Keratinocyte (primary cell): Measurements from ENCODE around the gene SON. TPM values are rescaled to one million over a fixed set of nuclear protein-coding genes. Genes with fewer than 3 reads are reported as not detected.

ENCODE experiments used
- DNase-seq: peaks from one replicate; pipeline ENCODE4 v3.0.0-alpha.2; 2011; ENCODE audit warnings: low read depth, missing footprints, low spot score
- FAIRE-seq: peaks from 2 replicates; lab custom pipeline; 2011; peaks lifted over from hg19 to GRCh38; lab: Jason Lieb, UNC
- H2AFZ ChIP-seq: 2 replicates; pipeline ENCODE4 v1.6.0; 2012; ENCODE audit warnings: low read length, control low read depth, inconsistent platforms; ENCODE audit not compliant: control insufficient read depth
- H3K27ac ChIP-seq: 2 replicates; pipeline ENCODE4 v1.5.1; 2011; ENCODE audit warnings: low read length; ENCODE audit not compliant: control insufficient read depth, insufficient read depth
- H3K27me3 ChIP-seq: 3 replicates; pipeline ENCODE4 v1.6.0; 2011; ENCODE audit warnings: low read length; ENCODE audit not compliant: control insufficient read depth, insufficient read depth; ENCODE audit errors: extremely low read depth
- H3K36me3 ChIP-seq, 2 experiments: 2 replicates in 1 of 2; 3 replicates in 1 of 2; pipeline ENCODE4 v1.5.1; 2011; ENCODE audit warnings: low read length in 2 of 2, mild to moderate bottlenecking in 1 of 2; ENCODE audit not compliant: control insufficient read depth in 2 of 2, insufficient read depth in 2 of 2; ENCODE audit errors: extremely low read depth in 1 of 2
- H3K4me1 ChIP-seq: 3 replicates; pipeline ENCODE4 v1.5.1; 2011; ENCODE audit warnings: low read length; ENCODE audit not compliant: control insufficient read depth, insufficient read depth; ENCODE audit errors: extremely low read depth
- H3K4me2 ChIP-seq: 3 replicates; pipeline ENCODE4 v1.6.0; 2011; ENCODE audit warnings: low read depth, low read length; ENCODE audit not compliant: control insufficient read depth, insufficient read depth; ENCODE audit errors: extremely low read depth
- H3K4me3 ChIP-seq, 3 experiments: fragments of 200-600 bp in 1 of 3; sonication (generic) in 1 of 3; 2 replicates in 2 of 3; 3 replicates in 1 of 3; pipeline ENCODE4 v1.5.1; 2011 to 2016; ENCODE audit warnings: low read length in 3 of 3, mild to moderate bottlenecking in 3 of 3, control low read depth in 2 of 3, inconsistent platforms in 1 of 3, low read depth in 1 of 3, mixed read lengths in 1 of 3, mixed run types in 1 of 3, moderate library complexity in 1 of 3; ENCODE audit not compliant: control insufficient read depth in 2 of 3, insufficient read depth in 2 of 3; ENCODE audit errors: extremely low read depth in 1 of 3
- H3K79me2 ChIP-seq: 2 replicates; pipeline ENCODE4 v1.6.0; 2012; ENCODE audit warnings: low read length; ENCODE audit not compliant: control insufficient read depth, insufficient read depth
- H3K9ac ChIP-seq: 3 replicates; pipeline ENCODE4 v1.6.0; 2011; ENCODE audit warnings: low read length; ENCODE audit not compliant: control insufficient read depth, insufficient read depth; ENCODE audit errors: extremely low read depth
- H3K9me1 ChIP-seq: 3 replicates; pipeline ENCODE4 v1.6.0; 2011; ENCODE audit warnings: low read length; ENCODE audit not compliant: control insufficient read depth, insufficient read depth; ENCODE audit errors: extremely low read depth
- H3K9me3 ChIP-seq: 2 replicates; pipeline ENCODE4 v1.5.1; 2012; ENCODE audit warnings: low read depth, low read length; ENCODE audit not compliant: control insufficient read depth
- H4K20me1 ChIP-seq: 3 replicates; pipeline ENCODE4 v1.6.0; 2011; ENCODE audit warnings: low read length; ENCODE audit not compliant: control insufficient read depth, insufficient read depth; ENCODE audit errors: extremely low read depth
- CTCF ChIP-seq, 3 experiments: IDR thresholded peaks in 1 of 3; conservative IDR thresholded peaks in 1 of 3; optimal IDR thresholded peaks in 1 of 3; 2 replicates in 2 of 3; 3 replicates in 1 of 3; pipeline versions ENCODE3 to v1.5.1; 2011; ENCODE audit warnings: low read length in 3 of 3, mild to moderate bottlenecking in 3 of 3, moderate library complexity in 2 of 3, control low read depth in 1 of 3, inconsistent platforms in 1 of 3; ENCODE audit not compliant: insufficient read depth in 2 of 3; ENCODE audit errors: extremely low read depth in 1 of 3
- EZH2 ChIP-seq: IDR thresholded peaks from one replicate; pipeline ENCODE4 v1.6.1; 2012; ENCODE audit warnings: inconsistent platforms, mild to moderate bottlenecking, low read length, moderate library complexity
- dilution Hi-C: fragments of 300-500 bp; cut with MboI; formaldehyde crosslinking; loops from one replicate; pipeline ENCODE4 v1.7.0; 2020; ENCODE audit warnings: low sequenced_read_pairs; ENCODE audit not compliant: extremely low pct_ligation_motif_present
- polyA plus RNA-seq, 5 experiments: library from polyadenylated mRNA; depleted of rRNA in 3 of 5; stranded (reverse) in 3 of 5; stranded (forward) in 1 of 5; unstranded in 1 of 5; fragments of >200 nt; gene quantifications; 1 replicate in 1 of 5; 2 replicates in 3 of 5; 3 replicates in 1 of 5; pipeline versions ENCODE4 v1.2.1 to v1.2.3, GENCODE V29; 2011 to 2012; ENCODE audit warnings: missing spikeins in 2 of 5, low read depth in 1 of 5, low replicate concordance in 1 of 5

Gene SON
- polyA plus RNA-seq, 1 donor (not counting 4 experiments of a cell fraction or from before 2014, with no cell fraction given), result 96.0 TPM

GRCh38 chr21:33562389-33562788, 19.6 kb downstream of the SON start:
- dilution Hi-C loops, result no loop called here
- peaks cover 59% of the 10 kb centered on the region for H3K79me2 ChIP-seq
- H3K27ac ChIP-seq, result no peak overlapping the region
- H3K4me3 ChIP-seq, result no peak overlapping the region
- H2AFZ ChIP-seq, result no peak overlapping the region
- H4K20me1 ChIP-seq, result no peaks in the 10 kb centered on the region
- peaks cover 14 to 29% of the 10 kb centered on the region in 2 experiments for H3K36me3 ChIP-seq
- no peaks in the 10 kb centered on the region for H3K9me3 ChIP-seq
- no peaks in the 10 kb centered on the region for H3K27me3 ChIP-seq
- TF ChIP-seq CTCF (optimal IDR thresholded peaks at IDR 0.05 in 1 of 3, IDR thresholded peaks at IDR 0.05 in 1 of 3, conservative IDR thresholded peaks at IDR 0.05 in 1 of 3; ENCODE audit: extremely low read depth in 1 of 3, insufficient read depth in 2 of 3, low read length in 3 of 3) (no peak), EZH2 (no peak)
- no peak overlapping the region for H3K9ac ChIP-seq
- FAIRE-seq, result no peak
- H3K4me2 ChIP-seq, result no peak overlapping the region
- H3K9me1 ChIP-seq, result no peaks in the 10 kb centered on the region
- DNase-seq, result no peak
- H3K4me1 ChIP-seq, result peaks cover under 1% of the 10 kb centered on the region

GRCh38 chr21:33566514-33566913, 23.7 kb downstream of the SON start:
- no peak for TF ChIP-seq EZH2
- TF ChIP-seq CTCF (optimal IDR thresholded peaks at IDR 0.05 in 1 of 3, IDR thresholded peaks at IDR 0.05 in 1 of 3, conservative IDR thresholded peaks at IDR 0.05 in 1 of 3; ENCODE audit: extremely low read depth in 1 of 3, insufficient read depth in 2 of 3, low read length in 3 of 3), result no peak
- H3K9ac ChIP-seq, result no peak overlapping the region
- H3K4me2 ChIP-seq, result no peak overlapping the region
- no peak overlapping the region for H2AFZ ChIP-seq
- peaks cover 38% of the 10 kb centered on the region for H3K79me2 ChIP-seq
- no peaks in the 10 kb centered on the region for H4K20me1 ChIP-seq
- H3K4me3 ChIP-seq, result no peak overlapping the region
- H3K27me3 ChIP-seq, result no peaks in the 10 kb centered on the region
- H3K36me3 ChIP-seq, result peaks cover 11 to 19% of the 10 kb centered on the region in 2 experiments
- no peaks in the 10 kb centered on the region for H3K9me1 ChIP-seq
- DNase-seq, result no peak
- no peak overlapping the region for H3K27ac ChIP-seq
- H3K9me3 ChIP-seq, result no peaks in the 10 kb centered on the region
- dilution Hi-C loops, result no loop called here
- H3K4me1 ChIP-seq, result peaks cover 7% of the 10 kb centered on the region
- no peak for FAIRE-seq
